HG02870 (cell line): ENCODE results near the gene SLC34A3.
"Not testable (repeated sequence)": the region's sequence is repeated elsewhere in the genome, so short reads cannot be mapped to it uniquely, and the experiment has no call there.

Experiments
- ATAC-seq: cut with Tn5 transposase; IDR thresholded peaks from one replicate; pipeline ENCODE4 v1.9.1; 2021; ENCODE audit warnings: mild to moderate bottlenecking, moderate library complexity; ENCODE audit not compliant: unreplicated experiment

SLC34A3 gene

DNA sequence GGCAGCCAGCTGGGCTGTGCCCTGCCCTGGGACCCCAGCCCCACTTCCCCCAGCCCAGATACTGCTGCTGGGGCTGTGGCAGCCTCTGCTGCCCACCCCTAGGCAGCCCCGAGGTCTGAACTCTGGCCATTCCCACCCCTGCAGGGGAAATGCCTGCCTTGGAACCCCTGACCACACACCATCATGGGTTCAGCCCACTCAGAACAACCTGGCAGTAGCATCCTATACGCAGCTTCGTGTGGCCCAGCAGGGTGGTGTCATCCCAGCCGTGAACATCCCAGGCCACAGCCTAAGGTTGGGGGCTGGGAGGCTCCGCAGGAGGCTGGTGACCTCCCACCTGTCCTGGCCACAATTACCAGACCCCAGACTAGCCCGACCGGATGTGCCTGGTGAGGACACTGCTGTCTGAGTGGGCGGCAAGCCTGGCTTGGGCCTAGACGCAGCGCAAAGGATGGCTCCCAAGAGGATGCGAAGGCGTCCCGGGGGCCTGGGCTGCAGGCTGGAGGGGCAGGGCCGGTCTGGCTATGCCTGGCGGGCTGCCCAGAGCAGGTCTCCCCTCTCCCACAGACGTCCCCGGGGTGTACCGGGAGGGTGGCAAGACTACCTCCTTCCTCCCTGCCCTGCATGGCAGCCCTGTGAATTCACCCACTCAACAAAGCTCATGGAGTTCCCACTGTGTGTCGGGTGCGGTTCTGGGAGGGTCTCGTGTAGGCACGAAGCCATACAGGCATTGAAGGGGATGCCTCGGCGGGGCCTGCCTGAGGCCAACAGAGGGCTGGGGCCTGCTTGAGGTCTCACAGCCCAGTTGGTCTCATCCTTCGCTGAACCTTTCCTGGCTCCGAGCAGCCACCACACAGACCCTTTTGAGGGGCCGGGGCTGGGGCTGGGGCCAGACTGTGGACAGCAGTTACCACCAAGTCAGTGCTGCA is 1.5 kb upstream of the SLC34A3 start:
- no peak for ATAC-seq

DNA sequence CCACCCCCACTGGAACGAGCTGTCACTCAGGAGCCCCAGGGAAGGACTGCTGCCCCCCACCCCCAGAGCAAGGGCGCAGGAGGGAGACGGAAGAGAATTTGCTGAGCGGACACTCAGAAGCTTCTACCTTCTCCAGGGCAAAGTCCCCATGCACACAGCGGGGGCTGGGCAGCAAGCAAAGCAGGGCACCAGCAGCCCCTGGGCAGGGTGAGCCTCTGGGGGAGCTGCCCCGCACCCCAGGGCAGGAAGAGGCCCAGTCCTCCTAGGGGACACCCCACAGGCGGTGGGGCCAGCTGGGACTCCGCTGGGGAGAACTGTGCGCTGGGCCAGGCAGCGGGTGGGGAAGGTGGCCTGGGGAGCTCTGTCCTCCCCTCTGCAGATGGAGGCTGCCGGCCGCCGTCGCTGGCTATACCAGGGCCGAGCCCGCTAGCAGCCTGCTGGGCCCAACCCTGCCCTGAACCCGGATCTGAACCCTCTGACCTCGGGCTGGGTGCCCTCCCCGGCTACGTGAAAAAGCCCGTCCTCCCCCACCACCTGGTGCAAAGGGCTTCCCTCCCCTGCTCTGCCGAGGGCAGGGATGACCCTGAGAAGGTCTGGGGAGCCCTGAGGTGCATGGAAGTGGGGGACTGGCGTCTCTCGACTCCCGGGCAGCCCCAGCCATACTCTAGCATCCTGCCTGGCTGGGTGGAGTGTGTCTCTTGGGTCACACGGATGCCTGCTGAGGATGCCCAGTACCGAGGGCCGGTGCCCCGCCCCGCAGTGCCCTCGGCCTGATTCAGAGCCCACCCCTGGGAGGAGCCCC is 597 bp upstream of the SLC34A3 start:
- no peak for ATAC-seq

DNA sequence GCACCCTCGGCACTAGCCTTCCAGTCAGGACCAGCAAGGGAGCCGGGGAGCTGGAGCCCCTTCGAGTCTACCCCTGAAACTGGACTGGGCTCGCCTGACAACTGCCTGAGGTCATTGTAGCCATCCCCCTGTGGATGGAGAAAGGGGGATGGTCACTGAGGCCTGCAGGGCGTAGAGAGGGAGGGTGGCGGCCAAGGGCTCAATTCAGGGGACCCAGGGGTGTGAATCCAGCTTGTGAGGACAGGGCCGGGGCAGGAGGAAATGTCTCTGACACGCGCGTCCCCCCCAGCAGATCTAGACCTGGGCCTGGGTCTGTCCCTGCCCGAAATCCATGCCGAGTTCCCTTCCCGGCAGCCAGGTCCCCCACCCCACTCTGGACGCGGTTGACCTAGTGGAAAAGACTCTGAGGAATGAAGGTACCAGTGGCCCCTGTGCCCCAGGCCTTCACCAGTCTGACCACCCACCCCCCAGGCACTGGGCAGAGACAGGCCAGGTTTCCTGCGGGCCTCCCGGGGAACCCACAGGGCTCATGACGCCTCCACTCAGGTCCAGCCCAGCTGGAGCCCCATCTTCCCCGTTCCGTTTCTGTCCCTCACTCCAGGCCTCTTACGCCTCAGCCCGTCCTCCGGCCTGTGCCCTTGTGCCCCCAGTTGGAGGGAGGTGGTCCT is 805 bp downstream of the SLC34A3 start:
- no peak for ATAC-seq

DNA sequence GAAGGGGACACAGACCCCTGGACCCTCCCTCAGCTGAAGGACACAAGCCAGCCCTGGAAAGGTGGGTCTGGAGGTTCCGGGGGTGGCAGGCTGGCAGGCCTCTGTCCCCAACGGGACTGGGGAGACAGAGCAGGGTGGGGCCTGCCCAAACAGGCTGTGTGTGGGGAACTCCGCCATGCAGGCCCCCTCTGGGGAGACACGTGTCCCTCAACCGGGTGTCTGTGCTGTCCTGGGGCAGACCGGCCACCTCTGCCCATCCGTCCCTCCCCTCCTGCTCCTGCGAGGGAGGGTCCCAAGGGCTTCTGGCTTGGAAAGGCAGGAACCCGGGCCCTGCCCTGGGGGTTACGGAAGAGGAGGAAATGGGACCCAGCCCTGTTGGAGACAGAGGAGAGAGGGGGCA is 1.4 kb downstream of the SLC34A3 start:
- ATAC-seq = no peak

DNA sequence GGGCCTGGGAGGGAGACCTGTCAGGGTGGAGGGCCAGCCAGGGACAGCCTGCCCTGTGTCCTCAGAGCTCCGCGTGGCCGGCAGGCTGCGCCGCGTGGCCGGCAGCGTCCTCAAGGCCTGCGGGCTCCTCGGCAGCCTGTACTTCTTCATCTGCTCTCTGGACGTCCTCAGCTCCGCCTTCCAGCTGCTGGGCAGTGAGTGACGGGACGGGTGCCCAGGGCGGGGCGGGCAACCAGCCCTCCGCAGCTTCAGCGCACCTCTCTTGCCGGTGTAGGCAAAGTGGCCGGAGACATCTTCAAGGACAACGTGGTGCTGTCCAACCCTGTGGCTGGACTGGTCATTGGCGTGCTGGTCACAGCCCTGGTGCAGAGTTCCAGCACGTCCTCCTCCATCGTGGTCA is 1.8 kb downstream of the SLC34A3 start:
- ATAC-seq = no peak

DNA sequence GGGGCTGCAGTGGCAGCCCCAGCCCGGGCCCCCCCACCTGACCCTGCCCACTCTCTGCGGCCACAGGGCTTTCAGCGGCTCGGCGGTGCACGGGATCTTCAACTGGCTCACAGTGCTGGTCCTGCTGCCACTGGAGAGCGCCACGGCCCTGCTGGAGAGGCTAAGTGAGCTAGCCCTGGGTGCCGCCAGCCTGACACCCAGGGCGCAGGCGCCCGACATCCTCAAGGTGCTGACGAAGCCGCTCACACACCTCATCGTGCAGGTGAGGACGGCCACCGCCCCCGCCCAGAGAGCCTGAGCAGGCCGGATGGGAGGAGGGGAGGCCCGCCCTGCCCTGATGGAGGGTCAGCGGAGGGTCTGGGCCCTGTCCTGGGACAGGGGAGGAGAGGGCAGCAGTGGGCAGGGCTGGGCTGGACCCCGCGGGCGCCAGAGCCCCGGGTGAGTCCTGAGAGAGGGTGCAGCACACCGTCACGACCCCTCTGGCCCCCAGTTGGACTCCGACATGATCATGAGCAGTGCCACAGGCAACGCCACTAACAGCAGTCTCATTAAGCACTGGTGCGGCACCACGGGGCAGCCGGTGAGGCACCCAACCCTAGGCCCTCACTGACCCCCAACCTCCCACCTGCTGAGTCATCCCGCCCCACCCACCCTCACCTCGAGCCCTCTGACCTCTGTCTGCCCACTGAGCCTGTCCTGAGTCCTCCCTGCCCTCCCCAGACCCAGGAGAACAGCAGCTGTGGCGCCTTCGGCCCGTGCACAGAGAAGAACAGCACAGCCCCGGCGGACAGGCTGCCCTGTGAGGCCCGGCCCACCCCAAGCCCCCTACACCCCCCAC is 2.7 kb downstream of the SLC34A3 start:
- no peak for ATAC-seq

DNA sequence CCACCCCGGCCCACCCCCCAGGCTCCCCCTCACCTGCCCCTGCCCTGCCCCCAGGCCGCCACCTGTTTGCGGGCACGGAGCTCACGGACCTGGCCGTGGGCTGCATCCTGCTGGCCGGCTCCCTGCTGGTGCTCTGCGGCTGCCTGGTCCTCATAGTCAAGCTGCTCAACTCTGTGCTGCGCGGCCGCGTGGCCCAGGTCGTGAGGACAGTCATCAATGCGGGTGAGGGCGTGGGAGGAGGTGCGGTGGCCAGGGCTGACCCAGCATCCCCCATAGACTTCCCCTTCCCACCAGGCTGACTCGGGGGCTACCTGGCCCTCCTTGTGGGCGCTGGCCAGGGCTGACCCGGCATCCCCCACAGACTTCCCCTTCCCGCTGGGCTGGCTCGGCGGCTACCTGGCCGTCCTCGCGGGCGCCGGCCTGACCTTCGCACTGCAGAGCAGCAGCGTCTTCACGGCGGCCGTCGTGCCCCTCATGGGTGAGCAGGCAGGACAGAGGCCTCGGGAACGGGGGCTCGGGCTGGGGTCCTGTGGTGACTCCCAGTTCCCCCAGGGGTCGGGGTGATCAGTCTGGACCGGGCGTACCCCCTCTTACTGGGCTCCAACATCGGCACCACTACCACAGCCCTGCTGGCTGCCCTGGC is 3.5 kb downstream of the SLC34A3 start:
- no peak for ATAC-seq

DNA sequence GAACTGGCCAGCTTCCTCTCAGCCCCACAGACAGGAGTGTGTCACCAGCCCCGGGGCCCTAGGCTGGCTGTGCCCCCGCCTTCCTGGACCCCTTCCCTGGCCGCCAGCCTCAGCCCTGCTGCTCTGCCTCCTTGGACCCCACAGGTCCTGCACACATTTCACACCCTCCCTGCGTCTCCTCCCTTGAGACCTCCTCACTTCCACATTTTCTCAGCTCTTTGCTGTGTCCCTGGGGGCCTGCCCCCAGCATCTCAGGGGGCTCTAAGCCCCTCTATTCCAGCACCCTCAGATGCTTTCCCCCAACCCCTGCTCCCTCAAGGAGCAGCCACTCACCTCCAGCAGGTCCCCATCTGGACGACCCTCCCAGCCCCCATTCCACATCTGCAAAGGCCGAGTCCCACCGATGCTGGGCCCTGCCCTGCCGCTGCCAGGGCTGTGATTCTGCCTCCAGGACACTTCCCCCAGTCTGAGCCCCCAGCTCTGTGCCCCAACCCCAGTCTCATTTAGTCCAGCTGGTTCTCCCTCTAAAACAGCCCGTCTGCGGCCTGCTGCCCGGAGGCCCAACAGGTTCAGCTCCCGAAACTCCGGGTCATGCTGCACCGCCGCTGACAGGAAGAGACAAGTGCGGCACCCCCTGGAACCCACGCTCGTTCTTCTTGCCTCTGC is 4.2 kb downstream of the SLC34A3 start:
- ATAC-seq = no peak

DNA sequence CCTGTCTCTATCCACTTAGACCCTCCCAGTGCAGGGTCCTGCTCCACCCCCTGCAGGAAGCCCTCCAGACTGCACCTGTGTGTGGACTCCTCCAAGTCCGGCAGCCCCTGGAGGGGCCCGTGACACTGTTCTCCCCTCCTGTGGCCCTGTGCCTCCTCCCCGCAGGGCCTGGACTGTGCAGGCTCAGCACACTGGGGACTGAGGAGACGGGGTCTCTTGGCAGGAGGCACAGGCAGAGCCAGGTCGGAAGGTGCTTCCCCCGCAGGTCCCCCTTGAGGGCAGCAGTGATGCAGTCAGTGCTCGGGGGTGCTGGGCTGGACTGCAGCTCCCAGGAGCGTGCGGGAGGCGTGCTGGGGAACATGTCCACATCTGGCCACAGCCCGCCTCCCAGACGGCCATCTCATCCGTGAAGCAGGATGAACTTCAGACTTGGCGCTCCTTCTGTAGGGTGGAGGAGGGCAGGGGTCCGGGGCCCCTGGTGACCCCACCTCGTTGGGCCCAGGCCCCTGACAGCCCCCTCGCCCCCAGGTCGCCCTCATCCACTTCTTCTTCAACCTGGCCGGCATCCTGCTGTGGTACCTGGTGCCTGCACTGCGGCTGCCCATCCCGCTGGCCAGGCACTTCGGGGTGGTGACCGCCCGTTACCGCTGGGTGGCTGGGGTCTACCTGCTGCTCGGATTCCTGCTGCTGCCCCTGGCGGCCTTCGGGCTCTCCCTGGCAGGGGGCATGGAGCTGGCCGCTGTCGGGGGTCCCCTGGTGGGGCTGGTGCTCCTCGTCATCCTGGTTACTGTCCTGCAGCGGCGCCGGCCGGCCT is 4.9 kb downstream of the SLC34A3 start:
- no peak for ATAC-seq

DNA sequence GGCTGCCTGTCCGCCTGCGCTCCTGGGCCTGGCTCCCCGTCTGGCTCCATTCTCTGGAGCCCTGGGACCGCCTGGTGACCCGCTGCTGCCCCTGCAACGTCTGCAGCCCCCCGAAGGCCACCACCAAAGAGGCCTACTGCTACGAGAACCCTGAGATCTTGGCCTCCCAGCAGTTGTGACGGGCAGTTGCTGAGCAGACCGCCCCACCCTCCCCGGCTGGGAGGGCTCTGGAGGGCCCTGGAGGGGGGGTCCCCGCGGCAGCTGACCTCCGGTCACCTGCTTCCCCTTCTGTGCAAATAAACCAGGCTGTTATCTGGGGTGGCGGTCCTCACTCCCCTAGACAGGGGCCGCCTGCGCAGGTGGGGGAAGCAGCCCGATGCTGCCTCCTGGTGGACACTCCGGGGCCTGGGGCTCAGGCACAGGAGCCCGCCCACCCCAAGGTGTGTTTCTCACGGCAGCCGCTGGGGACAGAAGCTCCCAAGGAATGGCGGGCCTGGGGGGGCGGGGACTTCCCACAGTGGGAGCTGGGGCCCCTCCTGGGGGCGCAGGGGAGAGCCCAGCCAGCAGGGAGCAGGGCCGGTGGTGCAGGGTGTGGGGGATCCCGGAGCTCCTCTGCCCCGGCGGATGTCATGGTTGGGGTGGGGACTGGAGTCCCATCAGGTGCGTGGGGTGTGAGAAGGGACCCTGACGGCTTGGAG is 5.7 kb downstream of the SLC34A3 start:
- no peak for ATAC-seq

DNA sequence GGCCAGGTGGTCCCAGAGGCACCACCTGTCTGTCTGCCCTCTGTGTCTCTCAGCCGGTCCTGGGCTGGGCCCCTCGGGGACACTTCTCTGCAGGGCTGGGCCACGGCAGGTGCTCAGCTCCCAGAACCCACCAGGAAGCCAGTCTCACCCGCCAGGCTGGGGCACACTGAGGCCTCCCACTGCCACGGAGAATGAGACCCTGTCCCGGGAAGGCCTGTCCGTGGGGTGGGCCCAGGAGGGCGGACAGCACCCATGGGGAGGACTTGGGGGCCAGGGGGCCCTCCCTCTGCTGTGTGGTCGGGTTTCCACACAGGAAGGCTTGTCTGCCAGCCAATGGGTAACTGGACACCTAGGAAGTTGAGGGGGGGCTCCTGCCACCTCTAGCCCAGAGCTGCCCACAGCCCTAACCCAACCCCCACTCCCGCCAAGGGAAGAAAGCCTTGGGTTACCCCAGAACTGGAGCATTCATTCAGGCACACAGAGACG is 6.3 kb downstream of the SLC34A3 start:
- ATAC-seq = no peak

DNA sequence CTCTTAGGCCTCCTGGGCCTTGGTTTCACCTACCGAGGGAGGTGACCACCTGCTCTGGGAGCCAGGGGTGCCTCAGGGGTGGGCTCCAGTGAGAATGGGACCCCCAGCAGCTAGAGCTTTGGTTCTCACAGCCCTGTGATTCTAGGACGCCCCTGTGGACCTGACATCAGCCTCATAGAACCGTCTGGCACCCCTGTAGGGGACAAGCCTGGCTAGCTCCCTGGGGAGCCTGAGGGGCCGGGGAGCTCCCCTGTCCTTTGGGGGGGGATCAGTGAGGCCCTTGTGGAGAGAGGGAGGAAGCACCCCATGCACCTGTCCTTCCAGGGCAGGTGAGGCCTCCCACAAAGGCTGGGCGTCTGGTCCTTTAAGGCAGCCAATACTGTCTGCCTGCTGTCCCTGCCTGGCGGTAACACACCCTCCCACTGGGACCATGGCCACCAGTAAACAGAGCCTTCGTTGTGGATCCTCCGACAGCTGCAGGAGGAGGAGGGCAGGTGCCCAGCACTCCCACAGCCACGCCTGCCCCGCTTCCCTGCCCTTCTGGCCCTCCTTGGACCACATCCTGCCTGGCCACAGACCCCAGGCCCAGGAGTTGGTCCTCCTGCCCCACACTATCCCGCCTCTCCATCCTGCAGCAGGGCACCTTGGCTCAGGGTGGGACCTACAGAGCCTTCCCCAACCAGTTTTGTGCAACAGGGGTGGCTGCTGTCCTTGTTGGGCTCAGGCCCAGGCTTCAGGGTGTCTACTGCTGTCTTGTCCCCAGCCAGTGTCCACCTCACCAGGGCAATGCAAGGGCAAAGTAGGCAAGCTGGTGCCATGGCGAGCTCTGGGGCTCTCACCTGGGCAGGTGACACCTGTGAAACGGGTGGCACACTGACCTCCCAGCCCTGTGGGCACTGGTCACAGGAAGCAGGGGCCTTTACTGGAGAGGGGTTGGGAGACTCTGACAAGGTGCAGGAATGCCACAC is 7.3 kb downstream of the SLC34A3 start:
- no peak for ATAC-seq

DNA sequence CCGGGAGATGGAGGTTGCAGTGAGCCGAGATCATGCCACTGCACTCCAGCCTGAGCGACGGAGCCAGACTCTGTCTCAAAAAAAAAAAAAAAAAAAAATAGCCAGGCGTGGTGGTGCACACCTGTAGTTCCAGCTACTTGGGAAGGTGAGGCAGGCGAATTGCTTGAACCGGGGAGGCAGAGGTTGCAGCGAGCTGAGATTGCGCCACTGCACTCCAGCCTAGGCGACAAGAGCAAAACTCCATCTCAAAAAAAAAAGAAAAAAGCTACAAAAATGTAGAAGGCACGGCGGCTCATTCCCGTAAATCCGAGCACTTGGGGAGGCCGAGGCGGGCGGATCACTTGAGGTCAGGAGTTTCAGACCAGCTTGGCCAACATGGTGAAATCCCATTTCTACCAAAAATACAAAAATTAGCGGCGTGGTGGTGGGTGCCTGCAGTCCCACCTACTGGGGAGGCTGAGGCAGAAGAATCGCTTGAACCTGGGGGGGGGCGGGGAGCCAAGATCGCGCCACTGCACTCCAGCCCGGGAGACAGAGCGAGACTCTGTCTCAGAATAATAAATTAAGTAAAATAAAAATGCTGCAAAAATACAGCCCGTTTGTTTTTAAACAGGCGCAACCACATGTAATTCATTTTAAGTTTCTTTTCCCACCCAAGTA is 9.0 kb downstream of the SLC34A3 start:
- ATAC-seq = not testable (repeated sequence)

DNA sequence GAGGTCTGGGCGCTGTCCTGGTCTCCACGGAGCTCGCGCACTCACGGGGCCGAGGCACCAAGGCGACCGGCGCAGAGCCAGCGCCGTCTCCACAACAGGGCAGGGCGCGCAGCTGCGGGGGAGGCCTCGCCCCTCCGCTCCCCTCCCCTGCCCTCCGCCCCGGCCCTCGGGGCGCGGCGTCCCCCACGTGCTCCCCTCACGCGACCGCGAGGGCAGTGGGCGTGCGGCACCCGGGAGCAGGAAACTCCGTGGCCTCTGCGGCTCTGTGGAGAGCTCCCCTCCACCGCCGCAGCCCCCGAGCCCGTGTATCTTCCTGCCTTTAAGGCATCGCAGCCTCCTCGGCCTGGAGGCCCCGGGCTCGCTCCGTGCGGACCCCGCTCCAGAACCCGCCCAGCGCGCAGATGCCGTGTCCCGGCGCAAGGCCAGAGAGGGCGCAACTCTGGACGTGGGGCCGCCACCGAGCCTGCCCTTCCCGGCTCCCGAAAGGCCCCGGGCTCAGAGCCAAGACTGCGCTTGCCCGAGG is 9.7 kb downstream of the SLC34A3 start:
- ATAC-seq = peak; percentile 13

DNA sequence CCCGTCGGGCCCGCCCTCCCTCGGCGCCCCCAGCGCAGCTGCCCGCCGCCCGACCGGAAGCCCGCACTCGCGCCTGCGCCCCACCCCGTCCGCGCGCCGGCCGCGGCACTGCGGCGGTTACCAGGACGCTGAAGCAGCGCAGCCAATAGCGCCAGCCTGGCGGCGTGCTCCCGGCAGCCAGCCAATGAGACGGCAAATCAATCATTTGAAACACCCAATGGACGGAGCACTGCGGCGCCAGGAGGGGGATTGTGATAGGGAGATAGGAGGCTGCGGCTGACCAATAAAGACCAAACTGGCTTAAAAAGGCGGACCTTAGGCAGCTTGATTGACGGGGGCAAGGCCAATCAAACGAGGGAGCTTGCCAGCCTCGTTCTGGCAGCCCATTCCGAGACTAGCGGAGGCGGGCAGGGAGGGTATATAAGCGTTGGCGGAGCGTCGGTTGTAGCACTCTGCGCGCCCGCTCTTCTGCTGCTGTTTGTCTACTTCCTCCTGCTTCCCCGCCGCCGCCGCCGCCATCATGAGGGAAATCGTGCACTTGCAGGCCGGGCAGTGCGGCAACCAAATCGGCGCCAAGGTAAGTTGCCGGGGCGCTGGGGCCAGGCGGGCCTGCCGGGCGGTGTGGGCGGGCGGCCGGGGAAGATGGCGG is 10.3 kb downstream of the SLC34A3 start, which contains the start of gene TUBB4B:
Gene TUBB4B, plus strand, starts transcription at position 447 of the 649 bp plus-strand sequence. Its CDS starts 74 bp downstream, at position 521.
- peak; percentile 77 for ATAC-seq
